Measurements from ENCODE around the gene FGF22.
"Not testable (repeated sequence)": the region's sequence is repeated elsewhere in the genome, so short reads cannot be mapped to it uniquely, and the experiment has no call there.

Gene FGF22

DNA sequence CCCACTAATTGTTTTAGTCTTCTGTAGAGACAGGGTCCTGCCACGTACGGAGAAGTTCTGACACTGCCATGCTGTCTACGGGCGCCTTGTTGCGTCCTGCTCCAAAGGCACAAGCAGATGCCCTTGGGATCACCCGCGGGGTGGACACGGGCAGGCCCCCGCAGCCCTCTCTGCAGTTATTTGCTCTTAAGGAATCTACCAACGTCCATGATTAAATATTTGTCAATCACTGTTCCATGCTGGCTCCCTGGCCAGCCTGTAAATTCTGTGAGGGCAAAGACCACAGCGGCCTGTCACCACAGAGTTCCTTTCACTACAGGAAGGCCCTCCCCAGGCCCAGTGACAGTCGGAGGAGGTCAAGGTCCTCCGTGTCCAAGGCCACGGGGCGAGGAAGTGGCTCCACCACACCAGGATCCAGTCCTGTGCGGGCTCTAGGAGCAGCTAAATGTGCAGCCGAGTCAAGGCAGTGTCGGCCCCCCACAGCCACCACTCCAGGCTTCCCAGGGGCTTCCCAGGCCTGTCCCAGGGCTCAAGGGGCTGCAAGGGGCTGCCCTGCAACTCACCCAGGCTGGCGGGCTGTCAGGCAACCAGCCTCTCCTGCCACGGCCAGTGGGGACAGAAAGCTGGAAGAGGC, 21.2 kb downstream of the FGF22 start:
- DNase-seq (ENCODE audit: low read depth): no peak

DNA sequence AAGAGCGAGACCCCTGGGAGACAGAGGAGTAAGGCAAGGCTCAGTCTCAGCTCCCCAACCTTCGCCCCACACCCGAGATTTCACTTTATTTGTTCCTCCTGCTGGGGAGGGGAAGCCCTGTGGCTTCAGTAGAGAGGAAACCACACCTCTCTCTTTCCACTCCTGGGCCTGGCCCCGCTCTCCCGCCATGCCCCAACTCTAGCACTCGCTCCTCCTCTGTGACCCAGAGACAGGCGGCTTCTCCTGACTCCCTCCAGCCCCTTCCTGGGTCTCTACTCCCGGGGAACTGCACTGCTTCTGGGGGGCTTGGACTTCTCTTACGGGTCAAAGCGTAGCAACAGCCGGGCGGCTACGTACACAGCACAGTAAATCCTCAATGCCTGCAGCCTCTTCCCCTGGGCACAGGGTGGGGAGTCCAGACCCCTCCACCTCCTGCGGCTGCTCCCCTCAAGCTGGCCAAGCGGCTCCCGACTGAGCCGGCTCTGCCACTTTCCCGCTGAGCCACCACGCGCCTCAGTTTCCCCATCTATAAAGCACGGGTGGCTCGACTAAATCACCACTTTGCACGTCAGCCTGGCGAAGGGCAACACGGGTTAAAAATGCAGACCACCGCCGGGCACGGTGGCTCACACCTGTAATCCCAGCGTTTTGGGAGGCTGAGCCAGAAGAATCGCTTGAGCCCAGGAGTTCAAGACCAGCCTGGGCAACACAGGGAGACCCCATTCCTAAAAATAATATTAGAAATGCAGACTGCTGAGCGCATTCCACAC, 21.9 kb downstream of the FGF22 start:
- DNase-seq (ENCODE audit: low read depth): no peak

DNA sequence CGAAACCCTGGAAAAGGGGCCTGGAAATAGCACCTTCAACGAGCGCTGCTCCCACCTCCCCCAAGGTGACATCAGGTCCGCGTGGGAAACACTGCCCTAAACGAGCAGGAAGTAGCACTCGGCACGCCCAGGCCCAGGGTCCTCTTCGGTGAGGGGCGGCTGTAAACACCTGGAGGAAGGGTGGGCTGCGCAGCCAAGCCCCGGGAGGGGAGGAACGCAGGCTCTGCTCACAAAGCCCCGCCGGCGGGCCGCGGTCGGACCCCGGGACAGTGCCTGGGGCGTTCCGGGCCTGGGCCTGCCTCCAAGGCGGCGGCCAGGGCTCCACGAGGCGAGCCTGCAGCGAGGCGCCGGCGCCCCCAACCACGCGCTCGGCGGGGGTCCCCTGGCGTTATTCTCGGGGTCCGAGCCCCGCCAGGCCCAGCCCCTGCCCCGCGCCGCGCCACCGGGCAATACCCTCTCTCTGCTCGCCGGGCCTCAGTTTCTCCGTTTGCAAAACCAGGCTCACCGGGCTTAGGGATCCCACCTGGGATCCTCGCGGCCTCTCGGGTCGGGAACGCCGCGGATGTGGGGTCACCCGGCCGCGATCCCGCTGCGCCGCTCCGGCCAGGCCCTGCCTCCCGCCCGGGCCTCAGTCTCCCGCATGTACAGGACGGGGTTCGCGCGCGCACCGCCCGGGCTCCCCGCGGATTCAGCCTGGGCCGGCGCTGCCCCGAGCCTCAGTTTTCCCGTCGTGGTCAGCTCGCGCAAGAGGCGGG, 22.7 kb downstream of the FGF22 start:
- DNase-seq (ENCODE audit: low read depth): no peak

DNA sequence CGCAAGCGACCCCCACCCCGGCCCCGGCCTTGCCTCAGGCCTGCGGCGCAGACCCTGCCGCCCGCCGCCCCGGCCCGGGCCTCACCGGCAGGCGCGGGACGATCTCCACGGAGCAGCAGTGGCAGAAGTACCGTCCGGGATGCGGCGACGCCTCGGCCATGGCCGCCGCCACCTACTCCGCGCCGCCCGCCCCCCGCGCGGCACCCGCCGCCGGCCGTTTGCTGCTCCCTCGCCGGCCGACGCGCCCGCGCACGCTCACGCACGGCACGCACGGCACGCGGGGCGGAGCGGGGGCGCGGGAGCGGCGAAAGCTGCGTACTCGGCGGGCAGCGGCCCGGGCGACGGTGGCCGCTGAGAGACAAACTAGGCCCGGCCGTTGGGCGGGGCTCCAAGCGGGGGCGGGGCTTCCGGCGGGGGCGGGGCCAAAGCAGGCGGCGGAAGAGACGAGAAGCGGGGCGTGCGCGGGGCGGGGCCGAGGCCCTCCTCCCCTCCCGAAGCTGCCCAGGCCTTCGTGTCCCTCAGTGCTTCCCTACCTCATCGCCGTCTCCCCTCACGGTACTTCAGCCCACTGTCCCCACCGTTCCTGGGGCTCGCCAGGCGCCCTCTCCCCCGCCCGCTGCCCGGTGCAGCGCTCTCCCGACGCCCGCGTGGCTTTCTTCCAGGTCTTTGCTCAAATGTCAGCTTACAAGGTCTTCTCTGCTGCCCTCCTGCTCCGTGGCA, 23.4 kb downstream of the FGF22 start, which contains the start of gene RNF126:
RNF126 (minus strand) TSS at position 253 of the 720 bp plus-strand sequence; CDS start at position 160, 93 bp downstream.
- peak; percentile 40 for DNase-seq (ENCODE audit: low read depth)

DNA sequence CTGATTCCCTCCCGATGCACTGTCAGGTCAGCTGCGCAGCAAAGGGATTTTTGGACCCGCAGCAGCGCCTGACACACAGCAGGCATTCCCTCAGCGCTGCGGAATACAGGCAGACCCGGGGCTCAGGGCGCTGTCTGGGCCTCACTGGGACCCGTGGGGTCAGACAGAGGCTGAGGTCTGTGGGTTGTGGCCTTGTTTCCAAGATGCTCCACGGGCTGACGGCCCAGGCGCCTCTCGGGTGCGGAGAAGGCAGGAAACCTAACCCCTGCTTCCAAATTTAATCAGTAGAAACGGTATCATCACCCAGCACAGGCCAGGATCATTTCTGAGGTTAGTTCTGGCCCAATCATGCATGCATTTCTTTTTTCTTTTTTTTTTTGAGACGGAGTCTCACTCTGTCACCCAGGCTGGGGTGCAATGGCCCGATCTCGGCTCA, 24.0 kb downstream of the FGF22 start:
- no peak for DNase-seq (ENCODE audit: low read depth)

DNA sequence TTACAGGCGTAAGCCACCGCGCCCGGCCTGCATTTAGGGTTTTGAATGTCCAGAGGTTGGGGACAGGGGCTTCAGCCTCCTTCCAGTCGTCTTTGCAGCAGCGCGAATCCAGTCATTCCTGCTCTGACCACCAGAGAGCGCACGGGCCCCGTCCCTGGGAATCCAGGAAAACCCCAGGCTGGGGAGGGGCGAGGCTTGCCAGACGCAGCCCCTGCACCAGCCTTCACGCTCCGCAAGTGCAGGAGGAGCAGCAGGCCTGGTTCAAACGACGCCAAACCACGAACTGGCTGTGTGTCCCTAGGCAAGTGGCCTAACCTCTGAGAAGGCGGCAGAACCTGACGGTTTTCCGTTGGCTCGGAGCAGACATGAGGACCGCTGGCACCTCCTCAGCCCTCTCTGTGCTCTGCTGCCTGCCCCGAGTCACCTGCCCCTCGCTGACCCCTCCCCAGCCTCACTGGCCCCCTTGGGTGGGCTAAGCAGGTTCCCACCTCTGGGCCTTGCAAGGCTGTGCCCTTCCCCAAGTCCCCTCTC, 25.3 kb downstream of the FGF22 start:
- no peak for DNase-seq (ENCODE audit: low read depth)

DNA sequence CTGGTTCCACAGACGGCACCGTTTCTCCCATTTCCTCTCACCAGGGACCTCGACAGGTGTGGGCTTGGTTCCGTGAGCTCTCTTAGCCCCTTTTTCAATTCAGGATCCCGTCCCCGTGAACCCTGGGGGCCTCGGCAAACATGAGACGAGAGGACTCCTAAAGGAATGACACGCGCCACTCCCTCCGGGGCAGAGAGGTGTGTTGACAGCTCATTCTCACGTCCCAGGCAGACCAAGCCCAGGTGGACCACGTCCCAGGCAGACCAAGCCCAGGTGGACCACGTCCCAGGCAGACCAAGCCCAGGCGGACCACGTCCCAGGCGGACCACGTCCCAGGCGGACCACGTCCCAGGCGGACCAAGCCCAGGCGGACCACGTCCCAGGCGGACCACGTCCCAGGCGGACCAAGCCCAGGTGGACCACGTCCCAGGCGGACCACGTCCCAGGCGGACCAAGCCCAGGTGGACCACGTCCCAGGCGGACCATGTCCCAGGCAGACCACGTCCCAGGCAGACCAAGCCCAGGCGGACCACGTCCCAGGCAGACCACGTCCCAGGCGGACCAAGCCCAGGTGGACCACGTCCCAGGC, 27.4 kb downstream of the FGF22 start:
- DNase-seq (ENCODE audit: low read depth): not testable (repeated sequence)

DNA sequence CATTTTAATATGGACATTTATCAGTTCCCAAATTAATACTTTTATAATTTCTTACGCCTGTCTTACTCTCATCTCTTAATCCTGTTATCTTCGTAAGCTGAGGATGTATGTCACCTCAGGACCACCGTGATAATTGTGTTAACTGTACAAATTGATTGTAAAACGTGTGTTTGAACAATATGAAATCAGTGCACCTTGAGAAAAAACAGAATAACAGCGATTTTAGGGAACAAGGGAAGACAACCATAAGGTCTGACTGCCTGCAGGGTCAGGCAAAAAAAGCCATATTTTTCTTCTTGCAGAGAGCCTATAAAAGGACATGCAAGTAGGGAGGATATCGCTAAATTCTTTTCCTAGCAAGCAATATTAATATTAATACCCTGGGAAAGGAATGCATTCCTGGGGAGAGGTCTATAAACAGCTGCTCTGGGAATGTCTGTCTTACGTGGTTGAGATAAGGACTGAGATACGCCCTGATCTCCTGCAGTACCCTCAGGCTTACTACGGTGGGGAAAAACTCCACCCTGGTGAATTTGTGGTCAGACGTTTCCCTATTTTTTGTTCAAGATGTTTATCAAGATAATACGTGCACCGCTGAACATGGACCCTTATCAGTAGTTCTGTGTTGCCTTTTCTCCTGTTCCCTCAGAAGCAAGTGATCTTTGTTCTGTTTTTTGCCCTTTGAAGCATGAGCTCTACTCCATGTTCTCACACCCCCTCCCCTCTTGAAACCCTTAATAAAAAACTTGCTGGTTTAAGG, 29.2 kb downstream of the FGF22 start:
- DNase-seq (ENCODE audit: low read depth): not testable (repeated sequence)

DNA sequence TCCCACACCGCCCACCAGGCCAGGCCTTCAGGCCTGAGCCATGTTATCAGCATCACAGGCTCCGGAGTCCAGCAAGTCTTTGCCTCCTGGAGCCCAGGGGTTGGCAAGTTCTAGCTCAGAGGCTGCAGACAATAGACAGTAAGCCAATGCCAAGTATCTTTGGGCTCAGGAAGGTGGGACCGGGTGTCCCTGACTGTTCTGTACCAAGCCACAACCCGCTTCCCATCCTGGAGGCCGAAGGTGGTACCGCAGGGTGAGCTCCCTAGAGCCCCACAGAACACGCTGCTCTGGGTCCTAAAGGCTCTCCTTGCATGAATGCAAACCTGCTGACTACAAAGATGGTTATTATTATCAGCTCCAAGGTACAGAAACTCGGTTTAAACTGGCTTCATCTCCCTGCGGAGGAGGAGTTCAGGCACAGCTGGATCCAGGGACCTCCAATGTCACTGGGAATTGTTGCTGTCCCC, 31.0 kb downstream of the FGF22 start:
- no peak for DNase-seq (ENCODE audit: low read depth)

DNA sequence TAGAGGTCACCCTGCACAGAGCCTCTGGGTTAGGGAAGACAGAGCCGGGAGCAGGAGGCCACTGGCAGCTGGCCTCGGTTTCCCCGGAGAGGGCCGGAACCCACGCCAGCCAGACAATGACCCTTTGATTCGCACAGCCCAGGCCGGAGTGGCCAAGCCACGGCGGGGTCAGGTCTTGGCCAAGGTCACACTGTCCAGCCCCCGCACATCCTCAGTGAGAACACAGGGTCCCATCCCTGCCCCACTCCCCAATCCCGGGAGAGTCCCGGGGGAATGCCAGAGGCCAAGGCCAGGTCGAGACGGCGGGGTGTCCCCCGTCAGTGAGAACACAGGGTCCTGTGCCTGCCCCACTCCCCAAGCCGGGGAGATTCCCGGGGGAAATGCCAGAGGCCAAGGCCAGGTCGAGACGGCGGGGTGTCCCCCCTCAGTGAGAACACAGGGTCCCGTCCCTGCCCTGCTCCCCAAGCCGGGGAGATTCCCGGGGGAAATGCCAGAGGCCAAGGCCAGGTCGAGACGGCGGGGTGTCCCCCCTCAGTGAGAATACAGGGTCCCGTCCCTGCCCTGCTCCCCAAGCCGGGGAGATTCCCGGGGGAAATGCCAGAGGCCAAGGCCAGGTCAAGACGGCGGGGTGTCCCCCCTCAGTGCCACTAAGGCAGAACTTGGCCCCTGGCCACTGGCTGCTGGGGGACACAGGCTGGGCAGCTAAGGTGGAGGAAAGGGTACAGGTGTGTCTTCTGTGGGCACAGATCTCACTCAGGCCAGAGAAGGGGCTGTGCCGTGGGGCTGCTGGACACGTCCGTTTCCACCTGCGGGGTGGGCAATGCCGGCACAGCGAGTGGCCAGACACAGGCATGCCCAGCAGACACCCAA, 34.8 kb downstream of the FGF22 start:
- no peak for DNase-seq (ENCODE audit: low read depth)

DNA sequence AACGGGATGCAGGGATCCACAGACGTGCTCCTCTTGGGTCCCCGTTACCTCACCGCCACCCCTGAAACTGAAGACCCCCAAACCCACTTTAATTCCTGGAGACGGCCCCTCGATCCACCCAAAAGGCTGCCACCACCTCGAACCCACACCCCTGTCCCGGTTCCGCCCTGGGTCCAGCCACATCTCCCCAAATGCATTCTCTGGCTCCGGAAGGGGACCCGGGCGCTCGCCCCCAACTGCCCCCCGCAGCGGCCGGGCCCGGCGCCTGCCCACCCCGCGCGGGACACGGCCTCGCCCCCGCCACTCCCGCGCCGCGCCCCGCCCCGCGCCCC, 36.3 kb downstream of the FGF22 start:
- DNase-seq (ENCODE audit: low read depth): no peak

DNA sequence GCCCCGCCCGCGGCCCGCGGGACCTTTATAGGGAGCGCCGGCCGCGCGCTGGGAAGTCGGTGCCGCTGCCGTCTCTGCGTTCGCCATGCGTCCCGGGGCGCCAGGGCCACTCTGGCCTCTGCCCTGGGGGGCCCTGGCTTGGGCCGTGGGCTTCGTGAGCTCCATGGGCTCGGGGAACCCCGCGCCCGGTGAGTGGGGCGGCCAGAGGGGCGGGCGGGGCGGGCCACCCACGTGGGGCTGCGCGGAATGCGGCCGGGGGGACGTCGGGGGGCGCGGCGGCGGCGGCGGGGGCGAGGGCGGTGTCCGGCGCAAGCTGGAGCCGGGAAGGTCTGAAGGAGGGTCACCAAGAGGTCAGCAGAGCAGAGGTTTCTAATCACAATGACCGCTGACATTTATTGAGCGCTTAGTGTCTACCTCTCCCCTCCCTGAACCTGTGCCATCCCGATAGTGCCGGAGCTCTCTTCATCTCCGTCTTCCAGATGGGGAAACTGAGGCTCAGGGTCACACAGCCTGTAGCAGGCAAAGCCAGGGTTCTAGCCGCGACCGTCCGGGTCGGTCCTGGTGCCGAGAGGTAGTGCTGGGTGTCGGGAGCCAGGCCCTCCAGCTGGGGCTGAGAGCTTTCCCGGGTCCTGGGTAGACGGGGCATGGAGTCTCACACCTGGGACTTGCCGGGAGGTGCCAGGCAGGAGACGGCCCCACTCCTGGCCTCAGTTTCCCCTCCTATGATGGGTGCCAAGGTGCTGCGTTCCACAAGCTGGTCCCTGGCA, 36.8 kb downstream of the FGF22 start, which contains the start of gene FSTL3:
FSTL3 (plus strand) TSS at position 54 of the 767 bp plus-strand sequence; CDS start at position 86, 32 bp downstream.
- no peak for DNase-seq (ENCODE audit: low read depth)

DNA sequence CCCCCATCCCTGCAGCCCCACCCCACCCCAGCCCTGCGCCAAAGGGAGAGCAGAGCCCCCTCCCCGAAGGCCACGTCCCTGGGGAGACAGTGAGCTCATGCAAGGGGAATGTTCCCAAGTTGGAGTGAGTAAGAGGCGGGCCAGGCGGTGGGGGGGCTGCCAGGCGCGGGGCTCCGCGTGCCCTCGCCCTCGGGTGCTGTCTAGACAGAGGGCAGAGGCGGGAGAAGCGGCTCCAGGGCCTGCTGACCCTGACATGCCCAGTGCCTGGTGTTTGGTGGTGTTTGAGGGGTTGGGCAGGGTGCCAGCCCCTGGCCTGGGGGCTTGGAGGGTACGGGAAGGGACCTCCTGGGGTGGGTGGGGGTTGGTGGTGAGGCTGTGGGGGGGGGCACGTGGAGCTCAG, 37.5 kb downstream of the FGF22 start:
- no peak for DNase-seq (ENCODE audit: low read depth)

DNA sequence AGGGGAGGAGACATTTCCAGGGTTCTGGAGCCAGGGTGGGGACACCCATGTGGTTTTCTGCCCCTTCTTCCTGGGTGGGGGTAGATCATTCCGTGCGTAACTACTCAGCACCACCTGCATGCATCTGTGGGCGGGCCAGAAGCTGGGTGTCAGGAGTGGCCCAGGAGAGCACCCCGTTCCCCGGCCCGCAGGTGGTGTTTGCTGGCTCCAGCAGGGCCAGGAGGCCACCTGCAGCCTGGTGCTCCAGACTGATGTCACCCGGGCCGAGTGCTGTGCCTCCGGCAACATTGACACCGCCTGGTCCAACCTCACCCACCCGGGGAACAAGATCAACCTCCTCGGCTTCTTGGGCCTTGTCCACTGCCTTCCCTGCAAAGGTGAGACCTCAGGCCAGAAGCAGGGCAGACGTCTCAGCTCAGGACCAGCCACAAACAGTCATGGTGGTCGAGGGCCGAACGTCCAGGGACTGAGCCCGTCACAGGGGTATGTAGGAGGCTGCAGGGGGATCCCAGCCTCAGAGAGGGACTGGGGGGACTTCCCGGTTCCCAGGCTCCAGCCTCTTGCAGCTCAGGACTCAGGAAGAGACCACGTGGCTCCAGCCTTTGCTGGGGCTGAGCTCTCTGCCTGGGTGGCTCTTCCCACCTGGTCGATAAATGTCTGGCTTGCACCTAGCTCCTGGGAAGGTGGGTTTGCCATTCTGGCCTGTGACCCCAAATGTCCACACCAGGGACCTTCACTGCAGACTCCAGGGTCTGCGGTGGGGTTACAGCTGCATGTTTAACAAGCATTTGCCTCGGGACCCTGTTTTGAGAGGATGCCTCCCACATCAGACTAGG, 38.1 kb downstream of the FGF22 start:
- no peak for DNase-seq (ENCODE audit: low read depth)

DNA sequence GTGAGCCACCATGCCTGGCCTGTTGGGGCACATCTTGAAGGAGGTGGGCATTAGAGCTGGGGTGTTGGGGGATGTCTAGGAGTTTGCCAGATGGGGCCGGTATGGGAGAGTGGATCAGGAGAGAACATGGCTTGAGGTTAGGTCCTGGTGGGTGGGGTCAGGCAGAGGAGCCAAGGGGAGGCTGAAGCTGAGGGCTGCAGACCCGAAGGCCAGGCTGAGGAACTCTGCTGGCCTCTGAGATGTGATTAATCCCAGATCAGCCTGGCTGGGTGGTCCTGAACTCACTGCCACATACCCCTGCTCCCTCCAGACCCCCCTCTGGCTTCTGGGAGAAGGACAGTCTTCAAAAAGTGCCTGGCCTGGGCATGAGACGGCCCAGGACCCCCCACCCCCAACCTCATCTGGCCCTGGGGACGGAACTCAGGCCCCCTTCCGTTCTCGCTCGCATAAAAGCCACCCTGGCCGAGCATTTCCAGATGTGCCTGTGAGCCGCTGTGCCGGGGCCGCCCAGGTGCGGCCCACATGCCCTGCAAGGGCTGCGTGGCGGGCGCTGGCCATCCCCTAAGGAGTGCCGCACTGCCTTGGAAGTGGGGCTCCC, 39.2 kb downstream of the FGF22 start:
- no peak for DNase-seq (ENCODE audit: low read depth)

DNA sequence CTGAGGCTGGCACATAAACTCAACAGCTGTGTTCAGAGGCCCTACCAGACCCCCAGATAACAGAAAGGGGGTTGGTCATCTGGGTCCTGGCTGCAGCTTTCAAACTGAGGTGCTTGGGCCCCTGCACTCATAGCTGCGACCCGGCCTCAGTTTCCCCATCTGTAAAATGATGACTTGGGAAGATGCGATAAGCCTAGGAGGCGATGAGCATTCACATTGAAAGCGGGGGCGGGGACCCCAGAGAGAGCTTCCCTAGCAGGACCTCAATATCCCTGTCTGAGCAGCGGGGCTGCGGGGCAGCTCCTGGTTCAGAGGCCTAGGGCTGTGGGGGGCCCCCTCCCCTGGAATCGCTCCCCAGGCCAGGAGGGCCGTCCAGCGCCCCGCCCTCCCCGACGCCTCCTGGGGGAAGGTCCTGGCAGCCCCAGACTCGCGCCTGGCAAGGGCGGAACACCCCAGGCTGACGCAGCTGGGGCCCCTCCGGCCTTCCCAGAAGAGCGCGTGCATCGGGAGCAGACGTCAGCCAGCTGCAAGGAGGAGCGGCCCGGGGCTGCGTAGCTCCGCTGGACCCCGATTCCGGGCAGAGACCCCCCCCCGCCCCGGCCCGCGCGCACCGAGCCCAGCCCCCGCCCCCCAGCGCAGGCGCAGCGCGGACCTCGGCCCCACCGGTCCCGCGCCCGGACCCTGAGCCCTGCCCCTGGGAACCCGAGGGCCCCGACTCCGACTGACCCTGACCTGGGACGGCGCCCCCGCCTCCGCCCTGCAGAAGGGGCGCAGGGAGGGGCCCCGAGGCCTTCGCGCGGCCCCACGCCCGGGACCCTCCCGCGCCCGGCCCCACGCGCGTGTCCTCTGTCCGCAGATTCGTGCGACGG, 40.0 kb downstream of the FGF22 start:
- DNase-seq (ENCODE audit: low read depth): no peak

All from GM04503 (cell line).